Stimulated activated CD8-positive, alpha-beta memory T cell treated with anti-CD3 and anti-CD28 coated beads, Interleukin-15, amount 100 ng/mL, for 48 hours (primary cell): ENCODE data around the gene PSMB11.
"Not testable (repeated sequence)": the region's sequence is repeated elsewhere in the genome, so short reads cannot be mapped to it uniquely, and the experiment has no call there.

Experiments used
- DNase-seq, 2 donors: peaks; one replicate each; pipeline ENCODE4 v3.0.0-alpha.2; 2020; ENCODE audit warnings: low read depth in 2 of 2

Gene PSMB11, protein sequence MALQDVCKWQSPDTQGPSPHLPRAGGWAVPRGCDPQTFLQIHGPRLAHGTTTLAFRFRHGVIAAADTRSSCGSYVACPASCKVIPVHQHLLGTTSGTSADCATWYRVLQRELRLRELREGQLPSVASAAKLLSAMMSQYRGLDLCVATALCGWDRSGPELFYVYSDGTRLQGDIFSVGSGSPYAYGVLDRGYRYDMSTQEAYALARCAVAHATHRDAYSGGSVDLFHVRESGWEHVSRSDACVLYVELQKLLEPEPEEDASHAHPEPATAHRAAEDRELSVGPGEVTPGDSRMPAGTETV

GRCh38 chr14:23042162-23042965, at the start of gene PSMB11:
Gene PSMB11 (plus strand): TSS chr14:23042212. CDS start chr14:23042226, 14 bp downstream.
- no peak for DNase-seq

GRCh38 chr14:22993517-22993916, 48.5 kb upstream of the PSMB11 start:
- no peak for DNase-seq

GRCh38 chr14:22994762-22995275, 47.2 kb upstream of the PSMB11 start:
- DNase-seq, result no peak

GRCh38 chr14:22995889-22996625, 46.0 kb upstream of the PSMB11 start:
- no peak for DNase-seq

DNA sequence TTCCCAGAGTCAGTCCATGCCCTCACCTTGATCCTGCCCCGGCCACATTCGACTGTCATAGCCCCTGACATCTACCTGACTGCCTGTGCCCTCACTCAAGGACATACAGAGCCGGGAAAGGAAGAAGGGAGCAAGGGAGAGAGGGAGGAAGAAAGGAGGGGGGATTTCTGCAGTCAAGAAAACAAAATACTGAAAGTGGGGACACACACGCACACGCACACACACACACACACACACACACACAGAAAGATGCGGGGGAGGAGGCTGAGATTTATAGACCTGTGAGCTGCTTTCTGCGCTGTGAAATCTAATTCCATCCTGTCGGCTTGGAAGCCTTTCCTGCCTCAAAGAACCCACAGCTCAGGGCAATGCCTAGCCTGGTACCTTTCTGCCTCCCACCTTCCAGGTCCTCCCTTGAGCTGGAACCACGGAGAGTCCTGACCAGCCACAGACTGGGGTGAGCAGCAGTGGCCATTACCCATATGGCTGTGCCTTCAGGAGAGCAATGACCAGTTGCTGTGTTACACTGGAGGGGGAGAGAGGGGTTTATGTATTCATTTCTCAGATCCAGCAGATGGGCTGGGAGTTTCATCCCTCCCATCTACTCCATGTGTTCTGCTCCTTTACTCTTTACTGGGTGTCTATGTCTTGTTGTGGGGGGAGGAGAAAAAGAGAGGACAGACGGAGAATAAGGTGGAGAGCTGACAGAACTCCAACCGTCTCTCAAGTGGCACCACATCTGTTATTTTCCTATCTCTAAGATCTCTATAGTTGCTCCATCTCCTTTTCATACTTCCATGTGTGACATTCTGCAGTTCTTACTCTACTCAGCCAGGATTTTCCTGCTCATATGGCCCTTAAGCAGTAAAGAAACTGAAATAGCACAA, 45.0 kb upstream of the PSMB11 start:
- no peak for DNase-seq

- no peak for DNase-seq
Observed at GRCh38 chr14:22997676-22998323, 44.2 kb upstream of the PSMB11 start.

DNA sequence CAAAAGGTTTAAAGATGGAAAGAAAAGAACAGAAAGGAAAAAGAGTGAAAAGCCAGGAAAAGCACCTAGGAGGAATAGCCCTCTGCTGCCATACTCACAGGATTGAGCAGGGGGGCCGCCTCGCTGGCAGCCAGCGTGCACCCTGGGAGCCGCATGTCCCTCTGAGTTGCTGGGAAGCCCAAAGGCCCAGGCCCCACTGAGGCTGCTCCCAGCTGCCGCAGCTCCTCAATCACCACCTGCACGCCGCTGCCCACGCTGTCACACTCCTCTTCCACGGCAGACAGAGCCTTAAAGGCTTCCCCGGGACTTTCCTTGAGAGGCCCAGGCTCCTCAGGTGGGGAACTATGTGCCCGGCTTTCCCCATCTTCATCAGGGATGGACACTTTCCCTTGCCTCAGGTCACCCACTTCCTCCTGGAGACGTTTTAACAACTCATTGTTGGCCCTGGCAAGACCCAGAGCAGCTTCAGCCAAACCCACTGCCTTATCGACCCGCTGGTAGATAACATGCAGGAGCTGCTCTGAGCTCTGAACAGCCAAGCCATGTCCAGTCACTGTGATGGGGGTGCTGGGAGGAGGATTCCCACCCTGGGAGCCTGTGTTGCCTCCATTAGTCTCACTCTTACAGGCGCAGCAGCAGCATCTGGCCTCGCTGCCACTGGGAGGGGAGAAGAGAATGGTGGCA, 43.5 kb upstream of the PSMB11 start:
- DNase-seq, result no peak

DNA sequence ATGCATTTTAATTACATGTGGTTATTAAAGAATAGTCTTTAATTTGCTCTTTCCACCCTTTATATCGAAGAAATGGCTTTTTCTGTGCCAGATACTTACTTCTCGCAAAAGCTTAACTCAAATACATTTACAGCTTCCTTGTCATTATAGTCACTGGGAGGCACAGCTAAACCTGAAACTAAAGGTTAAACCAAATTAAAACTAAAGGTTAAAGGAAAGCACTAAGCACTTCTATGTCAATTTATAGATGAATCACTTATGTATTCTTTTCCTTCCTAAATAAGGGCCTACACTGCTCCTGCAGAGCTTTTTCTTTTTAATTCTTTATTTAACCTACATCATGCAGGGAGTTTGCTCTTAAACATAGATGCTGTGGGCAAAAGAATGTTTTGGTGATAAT, 41.2 kb upstream of the PSMB11 start:
- DNase-seq, result no peak

GRCh38 chr14:23002592-23002991, 39.4 kb upstream of the PSMB11 start:
- no peak for DNase-seq

DNA sequence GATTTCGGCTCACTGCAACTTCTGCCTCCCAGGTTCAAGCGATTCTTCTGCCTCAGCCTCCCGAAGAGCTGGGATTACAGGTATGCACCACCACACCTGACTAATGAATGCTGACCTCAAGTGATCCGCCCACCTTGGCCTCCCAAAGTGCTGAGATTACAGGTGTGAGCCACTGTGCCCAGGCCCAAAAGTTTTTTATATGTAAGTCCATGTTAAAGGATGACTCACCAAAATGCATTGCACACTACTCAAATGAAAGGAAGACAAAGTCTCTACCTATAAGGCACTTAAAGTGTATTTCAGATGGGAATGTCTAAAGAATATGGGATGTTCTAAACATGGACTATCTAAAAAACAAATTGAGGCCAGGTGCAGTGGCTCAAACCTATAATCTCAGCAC, 37.7 kb upstream of the PSMB11 start:
- DNase-seq, result not testable (repeated sequence)

DNA sequence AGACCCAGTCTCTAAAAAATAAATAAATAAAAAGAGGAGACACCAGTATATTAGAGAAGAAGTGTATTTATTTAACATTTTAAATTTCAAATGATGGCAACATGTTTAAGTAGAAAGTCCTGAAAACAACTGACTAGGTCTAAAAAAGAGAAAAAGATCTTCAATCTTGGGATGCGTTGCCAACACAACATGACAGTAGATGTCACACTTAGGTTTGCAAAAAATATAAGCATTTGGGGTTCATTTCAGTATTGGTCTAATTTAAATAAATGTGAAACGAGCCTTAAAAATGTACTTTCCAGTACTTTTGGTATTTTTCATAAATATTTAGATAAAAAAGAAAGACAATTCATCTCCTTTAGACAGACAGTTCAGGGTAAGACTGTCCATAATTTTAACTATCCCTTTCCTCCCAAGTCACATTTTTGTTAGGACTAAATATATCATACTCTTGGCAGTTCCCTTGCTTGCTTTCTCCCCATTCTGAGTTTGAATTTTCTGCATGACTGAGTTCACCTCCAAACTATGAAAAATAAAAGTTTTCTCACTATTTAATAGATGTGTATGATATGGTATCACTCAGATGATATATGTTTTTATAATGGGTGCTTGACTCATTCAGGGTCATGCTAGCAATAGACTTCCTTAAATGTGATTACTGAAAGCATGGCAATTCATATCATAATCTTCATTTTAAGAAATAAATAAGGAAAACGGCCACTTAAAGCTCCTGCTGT, 36.4 kb upstream of the PSMB11 start:
- no peak for DNase-seq

DNA sequence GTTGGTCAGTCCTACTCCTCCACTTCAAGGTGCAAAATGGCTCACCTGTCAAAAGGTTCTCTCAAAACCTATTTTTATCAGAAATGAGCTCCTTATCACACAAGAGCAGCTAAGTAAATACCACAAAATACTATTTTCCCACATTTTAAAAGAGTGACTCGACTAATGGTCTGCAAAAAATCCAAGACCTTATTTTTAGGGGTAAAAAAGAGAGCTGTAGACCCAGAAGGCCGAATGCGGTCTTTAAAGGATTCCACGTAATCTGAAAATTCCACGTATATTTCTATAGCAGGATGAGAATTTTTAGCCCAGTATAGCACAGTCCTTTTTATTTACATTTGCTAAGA, 35.9 kb upstream of the PSMB11 start:
- no peak for DNase-seq

- peak; percentile 96 to 97 for DNase-seq
Observed at GRCh38 chr14:23006544-23007419, 35.2 kb upstream of the PSMB11 start.

GRCh38 chr14:23008831-23009230, 33.2 kb upstream of the PSMB11 start:
- no peak for DNase-seq

DNA sequence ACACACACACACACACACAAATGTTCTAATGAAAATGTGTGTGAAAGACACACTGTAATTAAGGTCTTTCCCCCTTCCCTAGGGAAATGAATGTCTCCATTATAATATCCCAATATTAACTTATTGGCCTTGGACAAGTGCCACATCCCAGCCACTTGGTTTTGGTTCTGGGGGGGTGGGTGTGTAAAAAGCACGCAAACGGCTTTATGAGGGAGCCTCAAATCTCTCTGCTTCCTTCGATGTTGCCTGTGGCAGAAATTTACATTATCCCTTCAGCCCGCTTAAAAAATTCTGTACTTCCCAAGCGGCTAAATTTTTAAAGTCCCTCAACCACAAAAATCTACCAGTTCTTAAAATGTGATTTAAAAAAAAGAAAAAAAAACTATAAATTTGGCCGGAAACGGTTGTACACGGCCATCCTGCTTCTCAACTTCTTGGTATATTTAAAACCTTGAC, 32.5 kb upstream of the PSMB11 start:
- DNase-seq, result no peak

GRCh38 chr14:23009939-23010726, 31.9 kb upstream of the PSMB11 start, which contains the start of gene C14orf93:
Gene C14orf93 (minus strand): TSS chr14:23010143. CDS start chr14:22999023, 11,120 bp downstream.
- DNase-seq, result peak; percentile 72 to 74

GRCh38 chr14:23013054-23013748, 28.8 kb upstream of the PSMB11 start:
- no peak for DNase-seq
